K562 (cell line): ENCODE data around the gene GBP6. TPM values are rescaled to one million over a fixed set of nuclear protein-coding genes. Genes with fewer than 3 reads are reported as not detected.

Experiments
- ATAC-seq: fragments of 200-7000 bp; cut with Tn5 transposase; 3 replicates; pipeline ENCODE4 v1.9.1; 2020; ENCODE audit warnings: moderate library complexity
- BruUV-seq: library from RNA; stranded (reverse); fragments of 400-500 nt; replicated peaks from 2 replicates; lab custom pipeline; 2021; lab: Mats Ljungman, UMichigan
- CTCF ChIA-PET: fragments of 300-600 bp; formaldehyde crosslinking; extraction: SDS; loops from one replicate; lab custom pipeline; 2021; ENCODE audit warnings: low intra/inter-chr PET ratio; lab: Yijun Ruan, JAX
- POLR2A ChIA-PET: fragments of 300-600, 350-650 bp; sonication (Branson Sonifier 250); formaldehyde crosslinking; extraction: SDS; loops from one replicate; lab custom pipeline; 2021; ENCODE audit warnings: antibody characterized with exemption, inconsistent platforms; lab: Yijun Ruan, JAX
- DNase-seq, 4 experiments: peaks; one replicate each; pipeline versions ENCODE4 v3.0.0 to v3.0.0-alpha.2; 2011 to 2018; ENCODE audit warnings: low spot score in 3 of 4, mixed read lengths in 3 of 4; ENCODE audit errors: extremely low read depth in 1 of 4
- FAIRE-seq: peaks from 2 replicates; lab custom pipeline; 2011; peaks lifted over from hg19 to GRCh38; lab: Jason Lieb, UNC
- H2AFZ ChIP-seq: 2 replicates; pipeline ENCODE4 v1.6.0; 2011; ENCODE audit warnings: low read depth, low read length, control low read depth, inconsistent platforms
- H3K27ac ChIP-seq: fragments of 200-600 bp; 3 replicates; pipeline ENCODE4 v1.8.0; 2011; ENCODE audit warnings: low read depth, mild to moderate bottlenecking, control low read depth, inconsistent platforms, low read length, moderate library complexity, mixed read lengths; ENCODE audit errors: extremely low read depth
- H3K27me3 ChIP-seq, 2 experiments: fragments of 300-600 bp in 1 of 2; 2 replicates in 1 of 2; 3 replicates in 1 of 2; pipeline versions ENCODE4 v1.6.0 to v1.8.0; 2011; ENCODE audit warnings: inconsistent platforms in 2 of 2, low read length in 2 of 2, mild to moderate bottlenecking in 1 of 2, mixed read lengths in 1 of 2, moderate library complexity in 1 of 2; ENCODE audit not compliant: control insufficient read depth in 2 of 2, insufficient read depth in 2 of 2
- H3K36me3 ChIP-seq: fragments of 300-600 bp; 3 replicates; pipeline ENCODE4 v1.8.0; 2011; ENCODE audit warnings: mild to moderate bottlenecking, low read length, inconsistent platforms; ENCODE audit not compliant: control insufficient read depth, insufficient read depth
- H3K4me1 ChIP-seq, 2 experiments: fragments of 200-600 bp in 1 of 2; replicated peaks in 1 of 2; 2 replicates in 1 of 2; 3 replicates in 1 of 2; pipeline versions ENCODE4 v1.5.1 to v1.8.0; 2011; ENCODE audit warnings: inconsistent platforms in 2 of 2, low read length in 2 of 2, mild to moderate bottlenecking in 1 of 2, mixed read lengths in 1 of 2, moderate library complexity in 1 of 2; ENCODE audit not compliant: control insufficient read depth in 2 of 2, insufficient read depth in 2 of 2
- H3K4me2 ChIP-seq: 2 replicates; pipeline ENCODE4 v1.6.1; 2011; ENCODE audit warnings: low read length, control low read depth, inconsistent platforms, mixed read lengths; ENCODE audit not compliant: insufficient read depth
- H3K4me3 ChIP-seq: fragments of 200-600 bp; sonication (generic), shearing (Covaris generic); 2 replicates; pipeline ENCODE4 v1.5.1; 2016; ENCODE audit warnings: control low read depth, inconsistent platforms
- H3K79me2 ChIP-seq: fragments of 200-600 bp; 3 replicates; pipeline ENCODE4 v1.8.0; 2011; ENCODE audit warnings: low read length, inconsistent platforms; ENCODE audit not compliant: control insufficient read depth, insufficient read depth
- H3K9ac ChIP-seq, 2 experiments: 2 replicates each; pipeline versions ENCODE4 v1.6.0 to v1.6.1; 2011; ENCODE audit warnings: low read depth in 2 of 2, low read length in 2 of 2, control low read depth in 1 of 2, inconsistent platforms in 1 of 2, mild to moderate bottlenecking in 1 of 2, mixed read lengths in 1 of 2; ENCODE audit not compliant: insufficient read depth in 1 of 2
- H3K9me1 ChIP-seq: one replicate; pipeline ENCODE4 v1.6.0; 2011; ENCODE audit warnings: inconsistent platforms, mild to moderate bottlenecking, low read length, moderate library complexity; ENCODE audit not compliant: control insufficient read depth, insufficient read depth
- H3K9me3 ChIP-seq: replicated peaks from 2 replicates; pipeline ENCODE4 v1.5.1; 2011; ENCODE audit warnings: low read depth, low read length, inconsistent platforms; ENCODE audit not compliant: control insufficient read depth, insufficient read depth
- H4K20me1 ChIP-seq: replicated peaks from 2 replicates; pipeline ENCODE4 v1.6.1; 2011; ENCODE audit warnings: low read length, inconsistent platforms, mixed read lengths; ENCODE audit not compliant: control insufficient read depth, insufficient read depth
- ASH1L ChIP-seq: fragments of 450-650 bp; IDR thresholded peaks from 2 replicates; pipeline ENCODE4 v1.6.1; 2018; ENCODE audit warnings: borderline replicate concordance, mild to moderate bottlenecking, low read depth; ENCODE audit not compliant: partially characterized antibody
- HSF4 ChIP-seq: fragments of 250-450 bp; sonication (Bioruptor Pico); IDR thresholded peaks from 2 replicates; pipeline ENCODE4 v2.1.2; 2022; ENCODE audit warnings: mild to moderate bottlenecking, moderate library complexity, borderline replicate concordance
- PURB ChIP-seq: sonication (generic); formaldehyde crosslinking; IDR thresholded peaks from 2 replicates; pipeline ENCODE4 v1.9.0; 2021; ENCODE audit warnings: low read depth, mild to moderate bottlenecking, missing genetic modification reagents
- SMARCA4 ChIP-seq: fragments of 450-650 bp; IDR thresholded peaks from 2 replicates; pipeline ENCODE4 v1.6.1; 2016
- SPI1 ChIP-seq: IDR thresholded peaks from 2 replicates; pipeline ENCODE4 v1.6.1; 2011; ENCODE audit warnings: low read depth, low read length, control low read depth, borderline replicate concordance
- SUPT5H ChIP-seq: fragments of 450-650 bp; IDR thresholded peaks from 2 replicates; pipeline ENCODE4 v1.6.1; 2016
- ZNF274 ChIP-seq: IDR thresholded peaks from 2 replicates; pipeline ENCODE4 v1.6.1; 2011; ENCODE audit warnings: low read depth, mild to moderate bottlenecking, low read length, moderate library complexity, borderline replicate concordance
- ZNF785 ChIP-seq: fragments of 250-450 bp; sonication (Bioruptor Pico); IDR thresholded peaks from 2 replicates; pipeline ENCODE4 v1.4.0; 2020; ENCODE audit warnings: mild to moderate bottlenecking
- WGBS: fragments of 100-300 bp; shearing (Covaris generic); methylation state at CpG from one replicate; pipeline ENCODE4 v1.1.6; 2016; ENCODE audit warnings: low coverage, mixed read lengths; ENCODE audit not compliant: insufficient coverage; ENCODE audit errors: missing lambda C conversion rate; 5-methylcytosine and 5-hydroxymethylcytosine counted together
- in situ Hi-C: fragments of 300-500 bp; cut with MboI; formaldehyde crosslinking; loops from 4 replicates; pipeline ENCODE4 v1.15.0; 2018; ENCODE audit warnings: inconsistent platforms, mixed read lengths
- intact Hi-C: fragments of 100-400 bp; cut with micrococcal nuclease; formaldehyde crosslinking; loops from 2 replicates; pipeline ENCODE4 v1.14.2; 2022
- polyA plus RNA-seq, 8 experiments: library from polyadenylated mRNA; depleted of rRNA in 4 of 8; stranded (reverse) in 5 of 8; unstranded in 3 of 8; fragments of >200 nt; fragmentation: Nextera tagmentation in 2 of 8; fragmentation: Illumina TruSeq in 1 of 8; extraction: Ambion mirVana in 2 of 8; extraction: Trizol in 1 of 8; gene quantifications; 2 replicates each; pipeline versions ENCODE4 v1.2.1 to v1.2.3, GENCODE V29; 2011 to 2014; ENCODE audit warnings: inconsistent platforms in 1 of 8, missing spikeins in 1 of 8
- total RNA-seq, 7 experiments: library from RNA; depleted of rRNA in 6 of 7; stranded (reverse); fragments of >200 nt in 6 of 7; fragmentation: Illumina TruSeq in 2 of 7; extraction: Trizol in 2 of 7; gene quantifications; 2 replicates each; pipeline versions ENCODE4 v1.2.1 to v1.2.3, GENCODE V29; 2011 to 2021; ENCODE audit warnings: low replicate concordance in 1 of 7
- TF ChIP-seq, protein P1 (sequence below): sonication (generic); formaldehyde crosslinking; IDR thresholded peaks from 2 replicates; pipeline ENCODE4 v1.8.0; 2022; ENCODE audit warnings: missing genetic modification reagents, mild to moderate bottlenecking, borderline replicate concordance

The GBP6 gene
- total and polyA plus RNA-seq, 9 of the 15 experiments (the other 6 are each of a cell fraction or from before 2014, with no cell fraction given), result not detected

DNA sequence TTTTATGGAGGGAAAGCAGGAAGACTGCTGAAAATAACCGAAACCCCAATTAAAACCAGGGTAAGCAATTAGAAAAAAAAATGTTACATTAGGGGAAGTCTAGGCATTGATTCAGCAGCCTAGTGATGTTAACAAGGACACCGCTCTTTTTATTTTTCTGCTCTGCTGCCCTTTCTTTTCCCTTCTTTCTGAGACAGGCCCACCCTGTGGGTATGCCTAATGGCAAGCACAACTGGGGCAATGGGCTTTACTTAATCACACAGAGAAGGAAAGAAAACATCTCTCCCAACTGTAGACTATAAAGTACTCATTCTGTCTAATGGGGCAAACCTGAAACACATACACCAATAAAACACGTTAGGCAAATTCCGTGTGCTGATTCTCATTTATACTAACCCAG, 69.6 kb downstream of the GBP6 start:
- no peak for ATAC-seq
- no TSS peak for BruUV-seq
- WGBS, result 0% methylated on average over 4 of the region's 4 CpGs

More for the DNA sequence above, 69.6 kb downstream of the GBP6 start:
- H3K9me3 ChIP-seq, result no peaks in the 10 kb centered on the region
- FAIRE-seq, result no peak
- TF ChIP-seq, protein P1, sequence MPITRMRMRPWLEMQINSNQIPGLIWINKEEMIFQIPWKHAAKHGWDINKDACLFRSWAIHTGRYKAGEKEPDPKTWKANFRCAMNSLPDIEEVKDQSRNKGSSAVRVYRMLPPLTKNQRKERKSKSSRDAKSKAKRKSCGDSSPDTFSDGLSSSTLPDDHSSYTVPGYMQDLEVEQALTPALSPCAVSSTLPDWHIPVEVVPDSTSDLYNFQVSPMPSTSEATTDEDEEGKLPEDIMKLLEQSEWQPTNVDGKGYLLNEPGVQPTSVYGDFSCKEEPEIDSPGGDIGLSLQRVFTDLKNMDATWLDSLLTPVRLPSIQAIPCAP (CRISPR knock-in tag), result no peak
- TF ChIP-seq SUPT5H (no peak), ASH1L (no peak), SMARCA4 (no peak), HSF4 (CRISPR knock-in tag) (no peak), ZNF274 (no peak), PURB (no peak), ZNF785 (CRISPR knock-in tag) (no peak), SPI1 (no peak)
- H3K36me3 ChIP-seq, result no peaks in the 10 kb centered on the region
- no peaks in the 10 kb centered on the region for H3K4me1 ChIP-seq
- no peak overlapping the region for H3K4me3 ChIP-seq
- in situ Hi-C loops (no loop called here), intact Hi-C loops (no loop called here)
- H3K27ac ChIP-seq, result no peak overlapping the region
- no peak overlapping the region for H2AFZ ChIP-seq
- H3K4me2 ChIP-seq, result no peak overlapping the region
- H4K20me1 ChIP-seq, result no peaks in the 10 kb centered on the region
- POLR2A ChIA-PET, result interaction anchor here (1.0 kb wide), 1 partner anchor 71 kb away, joined by 3 read pairs; no protein-coding TSS in a partner anchor
- H3K9me1 ChIP-seq, result no peaks in the 10 kb centered on the region
- CTCF ChIA-PET, result no interaction called here
- no peak overlapping the region for H3K9ac ChIP-seq
- no peak for DNase-seq
- 0 out of 5 replicates have a peak, but pooled peaks cover 0 to 4% of the 10 kb centered on the region in 2 experiments for H3K27me3 ChIP-seq
- H3K79me2 ChIP-seq, result no peaks in the 10 kb centered on the region
